ENCODE data around the gene COPB2. TPM values are rescaled to one million over a fixed set of nuclear protein-coding genes. Genes with fewer than 3 reads are reported as not detected.

COPB2 gene
- total and polyA plus RNA-seq, 2 of the 4 experiments (the other 2 are of a cell fraction) = 179 to 363 TPM

DNA sequence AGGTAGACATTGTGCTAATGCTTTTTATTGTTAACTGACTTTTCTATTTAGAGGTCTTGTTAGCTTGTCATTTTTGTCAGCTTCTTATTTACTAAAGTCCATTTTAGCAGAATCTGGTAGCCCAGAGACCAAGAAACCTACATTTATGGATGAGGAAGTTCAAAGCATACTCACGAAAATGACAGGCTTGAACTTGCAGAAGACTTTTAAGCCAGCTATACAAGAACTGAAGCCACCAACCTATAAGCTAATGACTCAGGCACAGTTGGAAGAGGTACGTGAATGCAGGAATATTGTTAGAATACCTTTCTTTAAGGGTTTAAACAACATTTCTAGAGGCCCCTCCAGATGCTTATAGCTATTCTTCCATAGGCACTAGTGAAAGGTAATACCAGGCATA lies 42.7 kb downstream of the COPB2 start:
- Histone ChIP-seq H3K56ac (ENCODE audit: extremely low read depth, insufficient read depth, low read length) (no peak overlapping the region), H3K14ac (replicated peaks; ENCODE audit: low read depth, low read length) (no peak overlapping the region), H2AFZ (replicated peaks; ENCODE audit: low read length, poor library complexity) (no peak overlapping the region), H3K4ac (ENCODE audit: low read depth, low read length) (no peak overlapping the region), H4K91ac (ENCODE audit: insufficient read depth, low read depth, low read length) (no peak overlapping the region), H3K36me3 (ENCODE audit: control insufficient read depth, insufficient read depth, low read length) (peaks cover 20% of the 10 kb centered on the region), H3K27ac (ENCODE audit: insufficient read depth, low read length) (no peak overlapping the region), H4K8ac (ENCODE audit: low read depth in 2 of 2, low read length in 2 of 2) (no peak overlapping the region), H3K79me1 (ENCODE audit: low read depth in 1 of 2, low read length in 2 of 2) (peaks cover 15 to 36% of the 10 kb centered on the region in 2 experiments), H3K9me3 (ENCODE audit: control insufficient read depth, insufficient read depth, low read length) (no peaks in the 10 kb centered on the region), H4K5ac (ENCODE audit: low read depth, low read length) (no peak overlapping the region), H3K27me3 (ENCODE audit: control insufficient read depth, insufficient read depth, low read length) (no peaks in the 10 kb centered on the region), H3K4me1 (ENCODE audit: control insufficient read depth, insufficient read depth, low read length) (peaks cover 2% of the 10 kb centered on the region), H3K9me1 (ENCODE audit: insufficient read depth, low read length) (no peaks in the 10 kb centered on the region; the same call in 1 of the 2 replicates), H2BK120ac (ENCODE audit: low read depth, low read length) (no peak overlapping the region), H3K9ac (ENCODE audit: low read depth, low read length) (no peak overlapping the region), H4K20me1 (ENCODE audit: insufficient read depth, low read length) (no peaks in the 10 kb centered on the region), H2BK20ac (ENCODE audit: low read depth, low read length) (no peak overlapping the region), H3K4me3 (ENCODE audit: insufficient read depth, low read depth, low read length) (no peak overlapping the region), H3K23ac (ENCODE audit: low read depth, low read length) (no peak overlapping the region), H2BK15ac (ENCODE audit: low read depth, low read length) (no peak overlapping the region), H3K18ac (ENCODE audit: low read depth, low read length) (no peak overlapping the region), H2BK5ac (ENCODE audit: low read depth, low read length, poor library complexity, severe bottlenecking) (no peak overlapping the region), H3K4me2 (ENCODE audit: low read depth, low read length) (no peak overlapping the region), H2AK5ac (ENCODE audit: low read depth, low read length) (no peak overlapping the region), H2AK9ac (replicated peaks; ENCODE audit: low read depth, low read length, poor library complexity) (no peak overlapping the region)
- no TSS peak for BruUV-seq (replicated peaks)
- ATAC-seq (ENCODE audit: low read depth) (no peak), DNase-seq (no peak)
- ChIA-PET CTCF (no interaction called here), POLR2A (ENCODE audit: unreplicated experiment) (interaction anchor here (0.5 kb wide), 1 partner anchor 411 kb away, joined by 4 read pairs; no protein-coding TSS in a partner anchor)
- WGBS, 2 experiments (ENCODE audit: extremely low coverage in 2 of 2, insufficient read length in 1 of 2) = no CpG with 5 or more reads among the region's 2 CpGs
- TF ChIP-seq POLR2A (IDR thresholded peaks at IDR 0.05; ENCODE audit: low read depth, low read length) = no peak
- no peak for TF ChIP-seq CEBPB (IDR thresholded peaks at IDR 0.05; ENCODE audit: low read depth, low read length)
- no peak for TF ChIP-seq FOS (IDR thresholded peaks at IDR 0.05; ENCODE audit: low read depth, low read length)
- no peak for TF ChIP-seq CHD1 (IDR thresholded peaks at IDR 0.05; ENCODE audit: low read depth, low read length)
- TF ChIP-seq MXI1 (IDR thresholded peaks at IDR 0.05; ENCODE audit: borderline replicate concordance, low read depth, low read length) = no peak
- TF ChIP-seq SMC3 (IDR thresholded peaks at IDR 0.05; ENCODE audit: low read depth, low read length) = no peak
- TF ChIP-seq NFE2L2 (IDR thresholded peaks at IDR 0.05; ENCODE audit: low read depth, low read length) = no peak
- TF ChIP-seq, protein P1, sequence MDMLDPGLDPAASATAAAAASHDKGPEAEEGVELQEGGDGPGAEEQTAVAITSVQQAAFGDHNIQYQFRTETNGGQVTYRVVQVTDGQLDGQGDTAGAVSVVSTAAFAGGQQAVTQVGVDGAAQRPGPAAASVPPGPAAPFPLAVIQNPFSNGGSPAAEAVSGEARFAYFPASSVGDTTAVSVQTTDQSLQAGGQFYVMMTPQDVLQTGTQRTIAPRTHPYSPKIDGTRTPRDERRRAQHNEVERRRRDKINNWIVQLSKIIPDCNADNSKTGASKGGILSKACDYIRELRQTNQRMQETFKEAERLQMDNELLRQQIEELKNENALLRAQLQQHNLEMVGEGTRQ (IDR thresholded peaks at IDR 0.05; ENCODE audit: low read depth, low read length) = no peak
- TF ChIP-seq, protein P2, sequence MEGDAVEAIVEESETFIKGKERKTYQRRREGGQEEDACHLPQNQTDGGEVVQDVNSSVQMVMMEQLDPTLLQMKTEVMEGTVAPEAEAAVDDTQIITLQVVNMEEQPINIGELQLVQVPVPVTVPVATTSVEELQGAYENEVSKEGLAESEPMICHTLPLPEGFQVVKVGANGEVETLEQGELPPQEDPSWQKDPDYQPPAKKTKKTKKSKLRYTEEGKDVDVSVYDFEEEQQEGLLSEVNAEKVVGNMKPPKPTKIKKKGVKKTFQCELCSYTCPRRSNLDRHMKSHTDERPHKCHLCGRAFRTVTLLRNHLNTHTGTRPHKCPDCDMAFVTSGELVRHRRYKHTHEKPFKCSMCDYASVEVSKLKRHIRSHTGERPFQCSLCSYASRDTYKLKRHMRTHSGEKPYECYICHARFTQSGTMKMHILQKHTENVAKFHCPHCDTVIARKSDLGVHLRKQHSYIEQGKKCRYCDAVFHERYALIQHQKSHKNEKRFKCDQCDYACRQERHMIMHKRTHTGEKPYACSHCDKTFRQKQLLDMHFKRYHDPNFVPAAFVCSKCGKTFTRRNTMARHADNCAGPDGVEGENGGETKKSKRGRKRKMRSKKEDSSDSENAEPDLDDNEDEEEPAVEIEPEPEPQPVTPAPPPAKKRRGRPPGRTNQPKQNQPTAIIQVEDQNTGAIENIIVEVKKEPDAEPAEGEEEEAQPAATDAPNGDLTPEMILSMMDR (conservative IDR thresholded peaks at IDR 0.05; ENCODE audit: low read depth, low read length) = no peak
- TF ChIP-seq, protein P3, sequence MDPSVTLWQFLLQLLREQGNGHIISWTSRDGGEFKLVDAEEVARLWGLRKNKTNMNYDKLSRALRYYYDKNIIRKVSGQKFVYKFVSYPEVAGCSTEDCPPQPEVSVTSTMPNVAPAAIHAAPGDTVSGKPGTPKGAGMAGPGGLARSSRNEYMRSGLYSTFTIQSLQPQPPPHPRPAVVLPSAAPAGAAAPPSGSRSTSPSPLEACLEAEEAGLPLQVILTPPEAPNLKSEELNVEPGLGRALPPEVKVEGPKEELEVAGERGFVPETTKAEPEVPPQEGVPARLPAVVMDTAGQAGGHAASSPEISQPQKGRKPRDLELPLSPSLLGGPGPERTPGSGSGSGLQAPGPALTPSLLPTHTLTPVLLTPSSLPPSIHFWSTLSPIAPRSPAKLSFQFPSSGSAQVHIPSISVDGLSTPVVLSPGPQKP (IDR thresholded peaks at IDR 0.05; ENCODE audit: borderline replicate concordance, low read depth, low read length) = no peak
- no peak for TF ChIP-seq RCOR1 (IDR thresholded peaks at IDR 0.05; ENCODE audit: insufficient replicate concordance, low read length)
- TF ChIP-seq BHLHE40 (IDR thresholded peaks at IDR 0.05; ENCODE audit: low read depth, low read length) = no peak
- no peak for TF ChIP-seq RAD21 (IDR thresholded peaks at IDR 0.05; ENCODE audit: low read length)
- no peak for TF ChIP-seq MAFK (IDR thresholded peaks at IDR 0.05; ENCODE audit: low read depth, low read length)
- TF ChIP-seq RFX5 (IDR thresholded peaks at IDR 0.05; ENCODE audit: low read depth, low read length) = no peak
- no peak for TF ChIP-seq MAZ (IDR thresholded peaks at IDR 0.05; ENCODE audit: borderline replicate concordance, low read depth, low read length)
- dilution Hi-C loops (cut with HindIII; ENCODE audit: low sequenced_read_pairs, unreplicated experiment) = no loop called here
- in situ Hi-C loops (cut with MboI; ENCODE audit: low sequenced_read_pairs) = loop anchor here (5.0 to 25.0 kb wide), 3 partner anchors 41 to 759 kb away; partner anchors contain the start of genes CEP70 and COPB2
- intact Hi-C loops (cut with micrococcal nuclease) = no loop called here
